HG03139 (cell line): Measurements from ENCODE around the gene TRAPPC6A.

Experiments used
- ATAC-seq: cut with Tn5 transposase; IDR thresholded peaks from one replicate; pipeline ENCODE4 v1.9.1; 2021; ENCODE audit not compliant: unreplicated experiment

Gene TRAPPC6A

DNA sequence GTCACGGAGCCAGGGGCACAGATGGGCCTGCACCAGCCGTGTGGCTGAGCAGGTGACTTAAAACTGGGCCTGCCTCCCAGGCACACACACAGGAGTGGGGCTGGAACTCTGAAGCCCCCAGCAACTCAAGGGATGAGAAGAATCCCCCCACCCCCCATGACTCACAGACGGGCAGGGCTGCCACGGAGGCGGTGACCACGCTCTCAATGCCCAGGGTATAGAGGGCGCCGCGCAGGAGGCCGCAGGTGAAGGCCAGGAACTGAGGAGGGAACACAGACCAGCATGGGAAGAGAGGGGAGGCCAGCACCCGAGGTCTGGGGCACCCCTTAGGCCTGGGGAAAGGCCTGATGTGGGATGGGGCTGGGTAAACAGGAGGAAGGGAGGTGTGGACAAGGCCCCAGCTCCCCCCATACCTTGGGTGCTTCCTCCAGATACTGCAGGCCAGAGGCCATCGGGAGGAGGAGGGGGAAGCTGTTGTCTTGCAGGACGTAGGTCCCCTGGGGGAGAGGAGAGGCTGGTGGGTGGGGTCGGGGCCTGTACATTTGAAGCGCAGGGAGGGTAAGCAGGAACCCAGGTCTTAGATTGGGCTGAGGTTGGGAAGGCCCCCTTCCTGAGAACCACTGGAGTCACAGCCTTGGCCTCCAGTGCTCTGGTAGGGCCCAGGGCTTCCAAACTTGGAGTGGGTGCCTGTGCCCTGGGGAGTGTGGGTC lies 14.1 kb downstream of the TRAPPC6A start:
- no peak for ATAC-seq

DNA sequence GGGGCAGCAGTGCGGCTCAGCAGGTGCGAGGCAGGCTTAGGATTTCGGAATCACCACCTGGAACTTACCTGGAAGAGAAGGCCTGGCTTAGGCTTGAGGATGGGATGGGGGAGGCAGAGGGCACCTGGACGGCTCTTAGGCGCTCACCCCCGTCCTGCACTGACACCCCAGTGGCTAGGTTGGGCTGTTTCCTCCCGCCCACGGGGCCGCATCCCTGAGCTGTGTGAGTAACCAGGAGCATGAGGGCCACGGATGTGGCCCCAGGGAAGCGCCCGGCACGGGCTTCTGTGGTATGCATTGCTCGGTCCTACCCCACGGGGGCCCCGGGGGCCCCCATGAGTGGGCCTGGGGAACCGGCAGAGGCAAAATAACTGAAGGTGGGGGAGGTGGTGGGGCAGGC lies 14.9 kb downstream of the TRAPPC6A start:
- no peak for ATAC-seq

DNA sequence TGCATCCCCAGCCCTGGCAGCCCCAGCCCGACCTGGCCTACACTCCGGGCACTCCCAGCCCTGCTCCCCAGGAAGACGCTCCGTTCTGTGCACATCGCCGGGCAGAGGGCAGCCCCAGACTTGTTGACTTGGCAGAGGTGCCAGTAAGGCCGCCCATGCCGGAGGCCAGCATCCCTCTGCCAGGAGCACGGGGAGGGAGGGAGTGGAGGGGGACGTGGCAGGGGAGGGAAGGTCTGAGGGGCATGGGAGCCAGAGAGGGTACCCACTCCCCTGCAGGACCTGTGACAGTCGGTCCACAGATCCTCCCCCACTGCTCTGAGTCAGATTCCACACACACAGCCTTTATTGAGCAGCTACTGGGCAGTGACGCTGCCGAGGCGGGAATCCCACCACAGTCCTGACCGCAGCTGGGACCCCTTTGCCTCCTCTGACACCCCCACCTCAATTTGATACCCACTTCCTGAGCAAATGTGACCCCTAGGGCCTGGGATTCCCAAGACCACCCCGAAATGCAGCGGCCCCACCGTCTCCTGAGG lies 15.4 kb downstream of the TRAPPC6A start:
- ATAC-seq, result no peak

DNA sequence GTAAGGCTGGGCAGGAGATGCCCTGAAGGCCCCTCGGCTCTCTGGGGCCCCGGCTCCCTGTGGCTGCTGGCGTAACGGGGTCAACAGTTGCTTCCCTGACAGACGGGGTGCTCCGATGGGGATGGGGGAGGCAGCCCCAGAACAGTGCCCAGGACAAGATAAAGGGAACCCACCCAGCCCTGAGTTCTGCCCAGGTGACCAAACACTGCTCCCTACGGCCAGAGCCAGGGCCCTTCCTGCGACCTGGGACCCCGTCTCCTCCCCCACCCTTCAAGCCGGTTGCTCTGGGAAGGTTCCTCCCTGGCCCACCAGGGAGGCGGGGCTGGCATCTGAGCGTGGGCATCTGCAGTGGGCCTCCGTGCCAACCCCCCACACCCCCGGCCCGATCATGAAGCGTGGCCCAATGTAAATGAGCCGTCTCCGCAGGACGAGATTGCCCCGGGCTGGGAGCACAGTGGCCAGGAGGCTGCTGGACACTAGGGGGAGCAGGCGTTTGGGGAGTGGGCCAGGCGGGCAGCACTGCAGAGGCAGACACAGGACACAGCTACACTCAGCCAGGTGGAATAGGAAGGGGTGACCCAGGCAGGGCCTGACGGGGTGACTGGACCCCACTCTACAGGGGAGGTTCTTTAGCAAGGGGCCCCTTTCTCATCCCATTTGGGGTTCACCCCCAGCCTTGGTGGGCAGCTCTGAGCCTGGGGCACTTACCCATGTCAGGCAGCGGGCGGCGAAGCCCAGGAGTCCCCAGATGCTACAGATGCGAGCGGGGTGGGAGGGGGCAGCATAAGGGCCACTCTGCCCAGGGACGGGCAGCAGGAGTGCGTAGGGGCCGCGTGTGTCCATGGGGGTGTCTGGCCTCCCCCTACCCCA lies 16.1 kb downstream of the TRAPPC6A start:
- no peak for ATAC-seq

DNA sequence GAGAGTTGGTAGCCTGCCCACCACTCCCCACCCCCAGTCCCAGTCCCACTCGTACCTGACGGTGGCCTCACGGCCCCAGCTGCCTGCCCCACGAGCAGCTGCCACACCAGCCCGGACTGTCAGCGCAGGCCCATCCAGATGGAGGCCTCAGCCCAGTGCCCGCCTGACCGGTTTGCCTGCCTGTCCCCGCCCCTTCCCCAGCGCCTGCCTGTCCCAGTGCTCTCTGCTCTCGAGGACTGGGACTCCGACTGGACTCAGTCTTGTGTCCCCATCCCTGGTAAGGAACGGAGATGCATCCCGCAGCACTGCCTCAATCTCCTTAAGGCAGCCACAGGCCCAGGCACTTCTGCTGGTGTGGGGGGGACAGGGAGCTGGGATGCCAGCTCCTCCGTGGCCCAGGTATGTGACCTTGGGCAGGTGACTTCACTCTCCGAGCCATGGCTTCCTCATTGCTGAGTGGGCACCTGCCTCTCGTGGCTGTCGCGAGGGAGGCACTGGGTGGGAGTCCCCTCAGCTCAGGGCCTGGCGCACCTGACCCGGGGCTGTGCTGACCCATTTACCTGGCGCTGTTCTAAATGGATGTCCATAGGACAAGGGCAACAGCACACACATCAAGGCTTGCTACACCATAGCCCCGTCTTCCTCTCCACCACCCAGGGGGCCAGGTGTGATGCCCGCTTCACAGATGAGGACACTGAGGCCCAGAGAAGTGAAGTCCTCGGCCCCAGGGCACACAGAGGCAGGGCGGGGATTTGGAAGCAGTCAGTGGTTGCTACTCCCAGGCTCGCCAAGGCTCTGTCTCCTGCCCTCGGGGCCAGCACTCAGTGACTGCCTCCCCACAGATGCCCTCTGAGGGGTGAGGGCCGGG lies 16.9 kb downstream of the TRAPPC6A start, which contains the start of gene NKPD1:
TSS of gene NKPD1 (minus strand) at position 113 of the 868 bp plus-strand sequence. CDS start 832 bp downstream, outside the sequence.
- ATAC-seq, result no peak

DNA sequence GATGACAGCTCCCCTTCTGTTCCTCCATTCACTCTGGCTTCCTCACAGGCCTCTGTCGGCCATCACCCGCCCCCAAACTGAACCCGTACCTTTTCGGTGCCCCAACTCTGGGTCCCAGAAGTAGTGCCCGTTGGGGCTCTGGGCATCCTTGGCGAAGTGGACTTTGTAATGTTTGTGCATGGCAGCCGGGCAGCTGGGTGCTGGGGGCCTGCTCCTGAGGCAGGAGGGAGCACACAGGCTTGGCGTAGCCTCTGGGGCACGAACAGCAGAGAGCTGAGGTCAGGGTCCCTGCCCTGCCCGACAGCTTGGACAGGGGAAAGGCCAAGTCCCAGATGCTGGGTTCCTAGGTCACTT lies 18.1 kb downstream of the TRAPPC6A start:
- ATAC-seq, result no peak

DNA sequence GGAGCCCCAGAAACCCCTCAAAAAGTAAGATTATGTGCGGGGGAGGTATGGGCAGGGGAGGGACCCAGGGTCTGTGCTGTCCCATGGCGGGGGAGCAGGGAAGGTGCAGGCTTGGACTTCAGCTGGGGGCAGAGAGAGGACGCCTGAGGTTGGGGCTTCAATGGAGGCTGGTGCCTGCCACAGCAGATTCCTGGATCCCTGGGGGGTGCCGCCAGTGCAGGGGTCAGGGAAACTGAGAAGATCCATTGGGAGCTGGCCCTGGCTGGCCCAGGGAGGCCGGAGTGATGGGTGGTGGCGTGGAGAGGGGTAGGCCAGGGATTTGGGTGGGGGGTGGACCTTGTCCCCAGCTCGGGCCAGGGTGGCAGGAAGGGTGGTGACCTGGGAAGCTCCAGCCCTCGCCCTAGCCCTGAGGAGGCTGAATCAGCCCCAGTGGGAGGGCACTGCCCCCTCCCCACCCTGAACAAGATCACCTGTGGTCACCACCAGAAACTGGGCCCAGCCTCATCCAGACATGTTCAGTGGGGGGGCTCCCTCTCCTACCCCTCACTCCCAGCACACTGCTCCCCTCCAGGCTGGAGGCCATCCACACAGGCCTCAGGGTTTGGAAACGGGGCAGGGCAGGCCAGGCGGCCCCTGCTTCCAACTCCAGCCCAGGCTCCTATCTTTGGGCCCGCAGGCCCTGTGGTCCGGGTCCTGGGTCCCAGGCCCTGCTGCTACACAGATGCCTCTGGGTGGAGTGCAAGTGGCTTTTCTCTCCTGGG lies 18.6 kb downstream of the TRAPPC6A start:
- ATAC-seq, result no peak

DNA sequence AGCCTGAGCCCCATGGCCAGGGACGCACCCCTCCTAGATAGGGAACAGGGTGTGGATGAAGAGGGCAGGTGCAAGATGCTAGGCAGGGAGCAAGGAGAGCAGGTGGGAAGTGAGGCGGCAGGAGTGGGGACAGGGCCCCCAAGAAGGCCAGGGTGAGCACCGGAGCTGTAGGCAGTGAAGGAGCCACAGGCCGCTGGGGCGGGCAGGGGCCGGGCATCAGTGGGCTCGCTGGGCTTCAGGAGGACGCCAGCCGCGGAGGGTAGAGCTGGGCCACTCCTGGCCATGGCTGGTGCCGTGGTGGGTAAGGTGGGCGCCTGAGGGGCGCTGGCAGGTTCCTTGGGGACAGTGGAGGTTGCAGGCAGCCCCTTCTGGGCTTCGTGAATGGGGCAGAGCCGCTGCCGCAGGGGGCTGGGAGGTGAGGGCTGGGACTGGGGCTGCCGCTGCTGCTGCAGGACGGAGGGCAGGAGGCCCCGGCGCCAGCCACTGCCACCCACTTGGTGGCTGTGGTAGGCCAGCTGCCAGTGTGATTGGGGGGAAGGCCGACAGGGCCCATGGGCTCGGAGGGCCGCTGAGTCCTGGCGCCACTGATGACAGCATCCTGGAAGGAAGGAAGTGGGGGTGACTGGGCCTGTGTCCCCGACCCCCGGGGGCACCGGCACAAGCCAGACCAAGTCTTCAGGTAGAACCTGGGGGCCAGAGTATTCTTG lies 19.4 kb downstream of the TRAPPC6A start:
- no peak for ATAC-seq

DNA sequence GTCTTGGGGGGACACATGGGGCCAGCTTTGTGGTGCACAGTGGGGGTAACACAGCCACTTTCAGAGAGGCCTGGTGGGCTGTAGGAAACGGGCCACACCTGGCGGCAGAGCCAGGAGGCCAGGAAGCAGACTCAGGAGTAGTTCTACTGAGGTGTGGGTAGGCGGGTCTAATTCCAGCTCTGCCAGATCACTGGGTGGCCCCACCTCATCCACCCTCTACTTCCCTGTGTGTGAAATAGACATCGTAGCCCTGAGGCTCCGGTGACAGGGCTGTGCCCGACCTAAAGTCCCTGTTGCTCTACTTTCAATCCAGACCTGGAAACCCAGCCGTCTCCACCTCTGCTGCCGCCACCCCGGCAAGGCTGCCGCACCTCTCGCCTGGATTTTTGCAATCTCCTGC lies 21.3 kb downstream of the TRAPPC6A start:
- ATAC-seq, result no peak

DNA sequence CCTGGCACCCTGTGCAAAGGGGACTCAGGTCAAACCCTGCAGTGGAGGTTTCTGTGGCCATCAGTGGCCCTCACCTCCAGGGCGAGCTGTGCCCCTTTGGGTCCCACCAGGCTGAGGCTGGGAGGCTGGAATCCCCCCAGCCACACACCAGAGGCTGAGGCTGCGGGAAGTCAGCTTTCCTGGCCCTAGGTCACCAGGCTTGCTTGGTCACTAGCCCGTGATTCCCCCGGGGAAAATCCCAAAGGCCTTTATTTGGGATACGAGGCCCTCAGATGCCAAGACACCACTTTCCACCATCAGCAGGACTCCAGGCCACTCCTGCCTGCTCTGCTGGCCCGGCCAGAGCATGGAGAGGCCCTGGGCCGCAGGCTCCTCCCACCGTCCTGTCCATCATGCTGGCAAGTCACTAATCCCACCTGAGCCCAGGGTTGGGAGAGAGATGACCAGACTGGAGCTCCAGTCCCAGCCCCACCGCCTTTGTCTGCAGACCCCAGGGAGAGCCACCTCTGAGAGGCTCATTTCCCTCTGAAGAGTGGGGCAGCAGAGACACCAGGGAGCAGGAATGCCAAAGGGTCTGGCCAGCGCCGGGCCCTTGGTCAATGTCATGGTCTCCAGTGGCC lies 21.9 kb downstream of the TRAPPC6A start:
- no peak for ATAC-seq

DNA sequence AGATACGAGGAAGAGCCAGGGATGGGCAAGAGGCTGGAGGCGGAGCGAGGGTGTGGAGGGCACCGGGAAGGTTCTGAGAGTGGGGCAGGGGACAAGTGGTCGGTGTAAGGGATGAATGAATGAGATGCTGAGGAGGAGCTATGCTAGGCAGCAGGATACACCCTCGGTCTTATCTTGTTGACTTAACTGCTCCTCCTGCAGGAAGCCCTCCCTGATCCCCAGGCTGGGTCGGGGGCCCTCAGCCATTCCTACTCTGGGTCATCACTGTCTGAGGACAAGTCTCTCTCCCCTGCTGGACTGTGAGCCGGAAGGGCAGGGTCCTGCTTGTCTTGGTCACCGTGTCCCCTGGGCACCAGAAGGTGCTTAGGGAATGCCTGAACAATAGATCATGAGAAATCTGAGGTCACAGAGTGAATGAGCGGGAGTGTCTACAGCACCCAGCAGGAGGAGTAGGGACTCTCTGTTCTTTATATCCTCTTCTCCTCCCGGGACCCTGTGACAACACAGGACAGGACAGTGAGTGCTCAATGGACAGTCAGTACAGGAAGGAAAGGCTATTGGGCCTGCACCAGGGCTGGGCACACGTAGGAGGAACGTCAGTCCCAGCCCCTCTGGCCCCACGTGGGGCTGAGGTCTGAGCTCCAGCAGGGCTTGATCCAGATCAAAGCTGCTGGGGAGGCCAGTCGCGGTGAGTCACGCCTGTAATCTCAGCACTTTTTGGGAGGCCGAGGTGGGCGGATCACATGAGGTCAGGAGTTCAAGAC lies 23.8 kb downstream of the TRAPPC6A start:
- no peak for ATAC-seq

DNA sequence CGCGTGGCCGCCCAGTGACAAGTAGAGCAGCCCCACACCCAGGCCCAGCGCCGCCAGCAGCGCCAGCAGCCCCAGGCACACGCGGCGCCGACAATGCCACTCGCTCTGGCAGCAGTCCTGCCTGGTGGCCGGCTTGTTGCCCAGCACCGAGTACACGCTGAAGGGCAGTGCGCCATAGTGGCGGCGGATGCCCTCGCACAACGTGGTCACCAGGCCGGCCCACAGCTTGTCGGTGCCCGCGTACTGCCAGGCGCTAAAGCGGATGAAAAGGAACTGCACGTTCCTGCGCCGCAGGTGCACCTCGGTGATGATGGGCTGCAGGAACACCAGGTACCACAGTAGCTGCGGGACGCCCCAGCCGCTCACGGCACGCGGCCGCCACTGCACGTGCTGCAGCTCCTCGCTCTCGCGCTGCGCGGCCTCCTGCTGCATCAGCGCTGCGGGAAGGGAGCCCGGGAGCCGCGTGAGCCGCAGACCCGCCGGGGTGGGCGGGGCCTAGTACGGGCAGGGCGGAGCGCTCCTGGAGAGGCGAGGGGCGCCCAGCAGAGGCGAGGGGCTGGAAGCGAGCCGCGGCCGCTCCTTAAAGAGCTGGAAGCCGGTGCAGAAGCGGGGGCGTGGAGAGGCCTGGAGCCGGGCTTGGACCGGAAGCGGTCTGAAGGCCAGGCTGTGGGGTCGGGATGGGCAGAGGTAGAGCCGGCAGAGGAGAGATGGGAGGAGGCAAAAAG lies 24.5 kb downstream of the TRAPPC6A start:
- no peak for ATAC-seq

DNA sequence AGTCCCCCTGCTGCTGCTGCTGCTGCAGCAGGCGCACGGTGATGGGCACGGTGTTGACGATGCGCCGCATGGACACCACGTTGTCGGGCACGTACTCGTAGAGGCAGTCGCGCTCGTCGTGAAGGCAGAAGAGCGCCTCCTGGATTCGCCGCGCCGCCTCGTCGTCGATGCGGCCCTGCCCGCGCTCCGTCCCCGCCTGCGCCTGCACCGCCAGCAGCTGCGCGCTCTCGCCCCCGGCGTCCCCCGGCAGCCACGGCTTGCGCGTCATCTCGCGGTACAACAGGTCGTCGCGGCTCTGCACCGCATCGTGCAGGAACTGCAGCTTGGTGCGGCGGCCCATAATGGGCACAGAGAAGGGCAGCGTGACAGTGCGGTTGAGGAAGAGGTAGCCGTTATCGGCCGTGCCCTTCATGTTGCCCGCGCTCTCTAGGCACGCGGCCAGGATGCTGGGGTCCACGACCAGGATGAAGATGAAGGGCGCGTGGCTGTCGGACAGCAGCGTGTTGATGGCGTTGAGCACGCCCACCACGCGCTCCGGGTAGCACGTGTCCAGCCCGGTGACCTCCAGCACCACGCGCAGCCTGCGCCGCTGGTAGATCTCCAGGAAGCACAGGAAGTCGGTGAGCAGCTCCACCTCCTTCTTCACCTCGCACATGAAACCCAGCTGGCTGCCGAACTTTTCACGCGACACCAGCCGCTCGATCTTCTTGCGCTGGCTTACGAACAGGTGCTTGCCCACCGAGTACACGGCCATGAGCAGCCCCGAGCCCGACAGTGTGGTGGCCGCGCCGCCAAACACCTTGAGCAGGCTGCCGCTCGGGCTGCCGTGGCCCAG lies 25.3 kb downstream of the TRAPPC6A start:
- ATAC-seq, result no peak

DNA sequence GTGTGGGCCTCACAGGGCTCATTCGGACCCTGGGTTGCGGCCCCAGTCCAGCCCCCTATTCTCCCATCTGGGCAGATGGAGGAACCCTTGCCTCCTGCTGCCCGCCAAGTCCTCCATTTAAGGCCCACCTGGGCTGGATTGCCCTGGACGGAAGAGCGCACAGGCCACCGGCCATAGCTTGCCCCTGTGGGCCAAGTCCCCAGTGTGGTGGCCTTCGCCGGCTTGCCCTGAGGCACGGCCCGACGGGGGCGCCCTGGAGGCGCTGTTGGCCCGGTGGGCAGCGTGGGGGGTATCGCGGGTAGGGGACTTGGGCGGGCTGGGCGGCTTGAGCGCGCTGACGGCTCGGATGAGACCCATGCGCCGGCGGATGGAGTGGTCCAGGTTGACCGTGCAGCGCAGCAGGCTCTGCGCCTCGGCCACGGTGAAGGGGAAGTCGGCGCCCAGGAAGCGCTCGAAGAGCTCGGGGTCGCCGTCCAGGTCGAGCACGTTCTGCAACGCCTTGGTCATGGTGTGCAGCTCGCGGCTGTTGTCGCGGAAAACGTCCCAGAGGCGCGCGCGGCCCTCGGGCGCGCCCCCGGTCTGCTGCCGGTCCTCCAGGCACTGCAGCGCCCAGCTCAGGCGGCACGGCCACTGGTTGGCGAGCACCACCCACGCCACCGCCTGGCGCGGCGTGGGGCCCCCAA lies 26.1 kb downstream of the TRAPPC6A start:
- ATAC-seq, result no peak

DNA sequence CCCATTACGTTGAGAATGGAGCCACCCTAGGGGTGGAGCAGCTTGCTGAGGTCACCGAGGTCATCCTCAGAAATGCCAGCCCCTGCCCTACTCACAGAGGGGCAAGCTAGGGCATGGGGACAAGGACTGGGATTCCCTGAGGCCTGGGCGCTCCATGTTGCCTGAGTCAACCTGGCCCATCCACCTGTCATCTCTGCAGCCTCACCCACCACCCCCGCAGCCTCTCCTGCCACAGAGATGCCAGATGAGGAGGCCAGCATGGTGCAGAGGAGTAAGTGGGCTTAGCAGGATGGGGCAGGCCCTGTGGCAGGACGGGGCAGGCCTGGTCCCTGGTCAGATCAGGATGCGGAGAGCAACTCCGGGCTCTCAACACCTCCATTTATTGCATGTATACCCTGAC lies 26.7 kb downstream of the TRAPPC6A start:
- no peak for ATAC-seq

DNA sequence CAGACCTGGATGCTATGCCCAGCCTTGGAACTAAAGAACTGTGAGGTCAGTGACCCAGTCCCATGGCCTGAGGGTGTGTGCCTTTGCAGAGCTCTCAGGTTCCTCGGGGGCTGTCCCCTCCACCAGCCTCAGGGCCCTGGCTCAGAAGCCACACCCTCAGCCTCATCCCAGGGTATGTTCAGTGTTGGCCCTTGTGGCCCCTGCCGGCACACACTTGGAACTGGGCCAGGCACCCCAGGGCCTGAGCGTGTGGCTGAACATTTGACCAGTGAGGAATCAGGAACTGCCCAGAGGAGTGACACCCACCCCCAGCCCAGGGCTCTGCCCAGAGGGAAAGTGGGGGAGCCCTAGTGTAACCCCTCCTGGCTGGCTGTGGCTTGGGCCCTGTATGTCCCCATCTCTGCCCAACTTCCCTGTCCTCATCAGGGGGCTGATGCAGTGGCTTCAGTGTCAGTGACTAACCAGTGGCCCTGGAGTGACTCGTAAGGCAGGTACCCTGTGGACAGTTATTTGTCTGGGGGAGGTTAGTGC lies 27.2 kb downstream of the TRAPPC6A start:
- no peak for ATAC-seq
